Muscle of leg (tissue), 11 donors: ENCODE measurements around the gene MRTFA. TPM values are rescaled to one million over a fixed set of nuclear protein-coding genes. Genes with fewer than 3 reads are reported as not detected.
"Not testable (repeated sequence)": the region's sequence is repeated elsewhere in the genome, so short reads cannot be mapped to it uniquely, and the experiment has no call there.

ENCODE experiments used
- DNase-seq: peaks from one replicate; pipeline ENCODE4 v3.0.0; 2013
- H3K27ac ChIP-seq: one replicate; pipeline ENCODE4 v1.5.1; 2013; ENCODE audit warnings: mild to moderate bottlenecking, low read length, control low read depth
- H3K27me3 ChIP-seq: one replicate; pipeline ENCODE4 v1.6.1; 2013; ENCODE audit warnings: low read length; ENCODE audit not compliant: control insufficient read depth, insufficient read depth
- H3K36me3 ChIP-seq: one replicate; pipeline ENCODE4 v1.6.1; 2013; ENCODE audit warnings: low read length; ENCODE audit not compliant: control insufficient read depth, insufficient read depth
- H3K4me1 ChIP-seq: one replicate; pipeline ENCODE4 v1.6.1; 2013; ENCODE audit warnings: low read length; ENCODE audit not compliant: control insufficient read depth, insufficient read depth
- H3K4me3 ChIP-seq: one replicate; pipeline ENCODE4 v1.5.1; 2013; ENCODE audit warnings: low read length, control low read depth
- H3K9me3 ChIP-seq: replicated peaks from 2 replicates; pipeline ENCODE4 v1.6.1; 2013; ENCODE audit warnings: low read depth, low read length; ENCODE audit not compliant: control insufficient read depth
- WGBS: methylation state at CpG from one replicate; pipeline ENCODE4 v1.1.5; 2013; ENCODE audit warnings: missing lambda C conversion rate; ENCODE audit not compliant: insufficient coverage; 5-methylcytosine and 5-hydroxymethylcytosine counted together
- polyA plus RNA-seq, 8 donors: library from polyadenylated mRNA; unstranded; fragments of 120-200 nt; gene quantifications; one replicate each; pipeline versions ENCODE4 v1.2.1 to v1.2.3, GENCODE V29; 2013; ENCODE audit warnings: inconsistent platforms in 1 of 8, low replicate concordance in 1 of 8; ENCODE audit not compliant: insufficient read length in 8 of 8, insufficient read depth in 1 of 8
- total RNA-seq: library from RNA; stranded (reverse); fragments of 120-200 nt; gene quantifications from one replicate; pipeline ENCODE4 v1.2.4, GENCODE V29; 2013

The MRTFA gene
- total and polyA plus RNA-seq, 9 donors = 19.0 to 35.7 (median 29.5) TPM

- Histone ChIP-seq H3K27me3 (no peaks in the 10 kb centered on the region), H3K9me3 (no peaks in the 10 kb centered on the region), H3K4me3 (no peak overlapping the region), H3K27ac (no peak overlapping the region), H3K4me1 (peaks cover 10% of the 10 kb centered on the region), H3K36me3 (no peaks in the 10 kb centered on the region)
- no CpG with 5 or more reads among the region's 3 CpGs for WGBS
- DNase-seq = no peak
Observed at GRCh38 chr22:40504285-40505249, 132.0 kb downstream of the MRTFA start.

- 100% methylated on average over 1 of the region's 1 CpG for WGBS
- Histone ChIP-seq H3K27me3 (no peaks in the 10 kb centered on the region), H3K27ac (no peak overlapping the region), H3K4me3 (no peak overlapping the region), H3K4me1 (peaks cover 2% of the 10 kb centered on the region), H3K36me3 (no peaks in the 10 kb centered on the region), H3K9me3 (no peaks in the 10 kb centered on the region)
- DNase-seq = no peak
Observed at GRCh38 chr22:40502919-40503318, 133.6 kb downstream of the MRTFA start.

- H3K27me3 ChIP-seq, H3K4me3 ChIP-seq, H3K9me3 ChIP-seq, H3K4me1 ChIP-seq, H3K27ac ChIP-seq, DNase-seq, H3K36me3 ChIP-seq: not testable (repeated sequence)
- WGBS = no CpG with 5 or more reads among the region's 5 CpGs
Observed at GRCh38 chr22:40500465-40500786, 136.1 kb downstream of the MRTFA start.

- peak; percentile 40 for DNase-seq
Observed at GRCh38 chr22:40499209-40499623, 137.3 kb downstream of the MRTFA start.

GRCh38 chr22:40498420-40499208 is 137.9 kb downstream of the MRTFA start:
- WGBS = no CpG with 5 or more reads among the region's 6 CpGs
- peak overlapping the region; percentile 11 for H3K27ac ChIP-seq
- H3K4me1 ChIP-seq = no peaks in the 10 kb centered on the region
- no peaks in the 10 kb centered on the region for H3K9me3 ChIP-seq
- no peaks in the 10 kb centered on the region for H3K27me3 ChIP-seq
- no peaks in the 10 kb centered on the region for H3K36me3 ChIP-seq
- no peak overlapping the region for H3K4me3 ChIP-seq
- DNase-seq = no peak

More at GRCh38 chr22:40499209-40499623, 137.3 kb downstream of the MRTFA start:
- Histone ChIP-seq H3K9me3 (no peaks in the 10 kb centered on the region), H3K27me3 (no peaks in the 10 kb centered on the region), H3K4me1 (no peaks in the 10 kb centered on the region), H3K27ac (peak overlapping the region; percentile 11), H3K36me3 (no peaks in the 10 kb centered on the region), H3K4me3 (no peak overlapping the region)

- H3K9me3 ChIP-seq = no peaks in the 10 kb centered on the region
- no peaks in the 10 kb centered on the region for H3K36me3 ChIP-seq
- H3K27ac ChIP-seq = peak overlapping the region; percentile 89
- H3K4me3 ChIP-seq = no peak overlapping the region
- peaks cover 15% of the 10 kb centered on the region for H3K4me1 ChIP-seq
- no peak for DNase-seq
- no CpG with 5 or more reads among the region's 2 CpGs for WGBS
- no peaks in the 10 kb centered on the region for H3K27me3 ChIP-seq
Observed at GRCh38 chr22:40493441-40493840, 143.1 kb downstream of the MRTFA start.

GRCh38 chr22:40491990-40492631 is 144.4 kb downstream of the MRTFA start:
- no peaks in the 10 kb centered on the region for H3K27me3 ChIP-seq
- peak; percentile 98 for DNase-seq
- H3K36me3 ChIP-seq = no peaks in the 10 kb centered on the region
- WGBS = 28% methylated on average over 4 of the region's 5 CpGs
- H3K4me3 ChIP-seq = no peak overlapping the region
- H3K27ac ChIP-seq = peak overlapping the region; percentile 89
- H3K9me3 ChIP-seq = no peaks in the 10 kb centered on the region
- peaks cover 18% of the 10 kb centered on the region for H3K4me1 ChIP-seq

GRCh38 chr22:40487663-40488249 is 148.8 kb downstream of the MRTFA start:
- Histone ChIP-seq H3K4me3 (no peak overlapping the region), H3K27ac (peak overlapping the region; percentile 10), H3K9me3 (no peaks in the 10 kb centered on the region), H3K36me3 (no peaks in the 10 kb centered on the region), H3K4me1 (peaks cover 33% of the 10 kb centered on the region), H3K27me3 (no peaks in the 10 kb centered on the region)
- no peak for DNase-seq
- WGBS = no CpG with 5 or more reads among the region's 3 CpGs

- peak overlapping the region; percentile 45 for H3K27ac ChIP-seq
- H3K36me3 ChIP-seq = no peaks in the 10 kb centered on the region
- H3K27me3 ChIP-seq = no peaks in the 10 kb centered on the region
- no peaks in the 10 kb centered on the region for H3K9me3 ChIP-seq
- WGBS = no CpG with 5 or more reads among the region's 2 CpGs
- no peak overlapping the region for H3K4me3 ChIP-seq
- DNase-seq = no peak
- H3K4me1 ChIP-seq = peaks cover 29% of the 10 kb centered on the region
Observed at GRCh38 chr22:40486962-40487602, 149.4 kb downstream of the MRTFA start.
